COLO668 (cell line): ENCODE data around the gene RBM5.

Source experiments
- DNase-seq: peaks from one replicate; lab custom pipeline; 2025; ENCODE audit not compliant: unreplicated experiment; lab: John Stamatoyannopoulos, UW

Gene RBM5

DNA sequence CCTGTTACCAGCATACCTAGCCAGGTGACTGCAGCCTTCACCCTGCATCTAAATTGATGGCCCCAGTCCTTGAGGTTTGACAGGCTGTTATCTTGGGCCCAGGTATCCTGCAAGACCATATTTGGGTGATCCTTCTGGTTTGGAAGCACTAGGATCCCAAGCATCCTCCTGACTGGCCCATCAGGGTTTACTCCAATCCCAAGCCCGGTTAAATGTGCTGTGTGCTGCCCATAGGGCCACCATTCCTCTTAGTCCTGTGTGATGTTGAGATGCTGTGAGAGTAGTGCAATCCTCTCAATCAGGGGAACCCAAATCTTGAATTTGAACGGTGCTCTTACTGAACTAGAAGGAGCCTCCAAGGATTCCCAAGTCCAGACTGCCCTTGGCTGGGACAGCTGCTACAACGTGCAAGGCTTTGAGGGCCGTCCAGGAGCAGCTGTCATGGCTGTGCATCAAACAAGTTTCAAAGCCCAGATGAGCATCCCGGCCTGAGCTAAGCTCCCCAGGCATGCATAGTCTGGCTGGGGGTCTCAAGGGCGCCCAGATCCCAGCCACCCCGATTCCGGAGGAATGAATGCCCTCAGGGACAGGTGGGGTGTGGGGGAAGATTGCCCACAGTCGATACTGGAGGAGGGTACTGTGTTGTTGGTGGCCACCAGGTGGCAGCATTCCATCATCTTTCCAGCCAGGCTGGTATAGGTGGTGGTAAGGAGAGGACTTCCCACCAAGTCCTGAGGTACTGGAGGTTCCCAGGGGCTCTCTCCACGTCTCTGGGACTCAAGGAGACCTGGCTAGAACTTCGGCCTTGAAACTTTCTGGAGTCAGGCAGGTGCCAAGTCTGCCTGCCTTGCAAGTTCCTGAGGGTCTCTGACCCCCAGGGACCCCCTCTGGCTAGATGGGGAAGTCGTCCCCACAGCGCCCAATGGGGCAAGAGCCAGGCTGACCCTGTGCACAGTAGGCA, 32.6 kb downstream of the RBM5 start:
- peak; percentile 74 for DNase-seq

DNA sequence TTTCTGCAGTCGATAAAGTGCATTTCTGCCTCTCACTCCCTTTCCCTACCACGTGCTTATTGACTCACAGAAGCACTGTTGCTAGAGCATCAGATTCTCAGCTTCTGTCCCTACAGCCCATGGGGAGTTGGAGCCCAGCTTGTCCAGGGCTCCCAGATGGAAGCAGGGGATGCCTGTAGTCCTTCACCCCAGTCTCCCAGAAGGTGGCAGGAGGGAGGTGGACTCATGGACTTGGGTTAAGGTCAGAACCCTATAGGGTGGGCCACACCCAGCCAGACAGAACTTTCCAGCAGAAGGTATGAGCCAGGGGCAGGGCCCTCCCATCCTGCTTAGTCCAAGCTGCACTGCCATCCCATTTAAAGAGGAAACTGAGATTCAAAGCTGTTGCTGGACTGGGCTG, 33.4 kb downstream of the RBM5 start:
- no peak for DNase-seq

GRCh38 chr3:50122661-50123391, 34.1 kb downstream of the RBM5 start:
- DNase-seq: no peak

DNA sequence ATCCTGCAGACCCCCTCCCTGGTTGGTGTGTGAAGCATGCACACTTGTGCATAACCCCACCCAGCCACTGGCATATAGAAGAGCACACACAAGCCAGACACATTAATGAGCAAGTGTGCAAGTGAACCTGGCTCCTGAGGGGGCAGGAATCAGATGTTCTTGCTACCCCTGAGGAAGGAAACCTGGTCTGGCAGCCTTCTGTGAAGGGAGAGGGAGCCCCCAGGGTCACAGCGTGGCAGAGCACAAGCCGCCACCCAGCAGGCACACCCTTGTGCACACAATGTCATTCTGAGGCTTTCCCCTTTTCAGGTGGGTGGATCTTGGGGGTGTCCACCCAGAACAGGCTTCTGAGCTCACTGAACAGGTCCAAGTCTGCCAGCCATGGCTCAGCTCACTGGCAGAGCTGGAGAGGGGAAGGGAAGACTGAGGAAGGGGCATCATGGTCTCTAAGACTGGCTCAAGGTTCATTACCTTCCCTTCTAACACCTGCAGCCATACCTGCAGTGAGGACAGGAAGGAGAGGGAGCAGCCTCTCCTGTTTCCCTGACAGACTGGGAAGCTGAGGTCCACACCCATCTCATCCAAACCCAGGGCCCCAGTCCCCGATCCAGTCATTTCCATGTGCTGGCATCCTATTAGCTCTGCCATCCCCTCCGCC, 34.8 kb downstream of the RBM5 start:
- DNase-seq: no peak

- DNase-seq: no peak
These were observed 35.5 kb downstream of the RBM5 start for GRCh38 chr3:50124052-50124799.

GRCh38 chr3:50124800-50125178, 36.1 kb downstream of the RBM5 start:
- no peak for DNase-seq

GRCh38 chr3:50125541-50126286, 37.0 kb downstream of the RBM5 start:
- DNase-seq: no peak

DNA sequence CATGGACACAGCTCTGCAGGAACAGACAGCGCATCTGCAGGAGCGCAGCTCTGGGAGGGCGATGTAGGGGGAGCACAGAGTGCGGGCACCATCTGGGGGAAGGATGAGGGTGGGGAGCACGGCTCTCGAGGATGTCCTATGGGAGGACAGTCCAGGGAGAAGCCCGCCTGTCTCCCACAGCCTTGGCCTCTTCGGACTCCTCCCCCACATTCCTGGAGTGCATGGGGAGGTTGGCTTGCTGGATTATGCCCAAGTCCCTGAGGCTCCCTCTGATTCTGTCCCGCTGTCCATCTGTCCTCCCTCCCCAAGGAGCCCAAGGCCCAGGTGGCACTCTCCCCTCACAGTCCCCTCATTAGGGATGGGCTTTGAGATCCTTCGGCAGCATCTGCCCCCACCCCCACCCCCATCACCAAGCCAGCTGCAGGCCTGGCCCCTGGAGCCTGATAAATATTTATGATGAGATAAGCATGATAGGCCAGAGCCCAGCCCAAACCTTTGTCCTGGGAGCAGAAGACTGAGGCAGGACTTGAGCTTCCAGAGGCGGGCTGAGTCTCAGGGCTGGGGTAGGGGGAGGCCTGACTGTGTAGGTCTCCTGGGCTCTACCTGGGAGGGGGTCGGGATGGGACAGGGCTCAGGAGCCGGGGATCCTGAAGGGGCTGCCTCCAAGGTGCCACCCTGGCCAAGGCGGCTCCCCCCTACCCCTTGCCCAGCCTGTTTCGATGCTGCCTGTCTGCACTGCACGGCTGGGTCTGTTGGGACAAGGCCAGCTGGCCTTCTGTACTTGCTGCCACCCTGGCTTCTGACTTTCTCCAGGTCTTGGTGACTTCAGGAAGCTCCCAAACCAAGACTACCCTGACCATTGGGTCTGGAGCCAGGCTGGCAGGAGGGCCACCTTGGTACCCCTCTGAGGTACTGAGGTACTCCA, 37.8 kb downstream of the RBM5 start:
- no peak for DNase-seq

DNA sequence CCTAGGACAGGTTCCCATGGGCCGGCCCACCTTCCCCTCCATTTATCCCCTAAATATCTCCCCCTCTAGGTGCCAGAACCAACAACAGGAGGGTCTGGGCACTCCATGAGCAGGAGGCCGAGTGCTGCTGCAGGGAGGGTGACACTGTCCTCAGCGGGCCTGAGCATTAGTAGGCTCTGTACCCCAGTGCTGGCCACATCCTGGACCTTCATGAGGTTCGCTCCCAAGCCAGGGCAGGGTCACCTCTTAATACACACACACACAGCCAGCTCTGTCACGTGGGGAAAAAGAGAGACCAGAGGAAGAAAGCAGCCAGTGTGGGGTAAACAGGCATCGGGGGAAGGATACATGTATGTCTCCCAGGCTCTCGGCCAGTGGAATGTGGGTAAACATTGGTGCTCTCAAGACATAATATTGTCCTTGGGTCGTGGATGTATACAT, 38.6 kb downstream of the RBM5 start:
- no peak for DNase-seq

DNA sequence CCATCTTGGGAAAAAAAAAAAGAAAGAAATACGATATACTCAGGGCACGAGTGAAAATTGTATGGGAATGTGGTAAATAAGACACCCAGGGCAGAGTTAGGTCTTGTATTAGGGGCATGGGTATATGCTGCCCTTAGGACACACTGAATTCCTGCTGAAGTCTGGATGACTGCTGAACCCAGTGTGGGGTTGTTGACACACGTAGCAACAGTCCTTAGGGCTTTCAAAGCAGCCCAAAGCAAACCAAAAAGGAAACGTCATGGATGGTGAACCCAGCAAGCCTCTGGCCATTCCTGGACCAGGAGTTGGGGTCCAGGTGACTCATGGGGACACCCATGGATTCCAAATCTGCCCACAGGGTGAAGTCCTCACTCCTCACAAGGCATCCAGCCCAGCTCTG, 39.3 kb downstream of the RBM5 start:
- no peak for DNase-seq

GRCh38 chr3:50130436-50130835, 41.7 kb downstream of the RBM5 start:
- no peak for DNase-seq

- no peak for DNase-seq
These were observed 43.9 kb downstream of the RBM5 start for GRCh38 chr3:50132421-50133282.

DNA sequence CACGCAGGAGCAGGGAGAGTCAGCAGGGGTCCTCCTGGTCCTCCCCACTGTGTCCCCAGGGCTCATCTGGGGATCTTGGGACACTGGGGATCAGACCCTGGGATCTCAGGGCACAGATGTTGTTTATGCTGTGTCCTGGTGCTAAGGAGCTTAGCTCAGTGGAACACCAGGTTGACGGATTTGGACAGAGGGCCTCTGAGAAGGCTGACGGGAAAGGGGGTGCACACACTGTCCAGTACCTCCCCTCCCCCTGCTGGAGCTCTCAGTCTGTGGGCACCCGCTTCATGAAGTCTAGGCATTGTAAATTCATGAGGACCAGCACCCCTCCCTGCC, 44.5 kb downstream of the RBM5 start:
- DNase-seq: no peak

- DNase-seq: no peak
These were observed 45.6 kb downstream of the RBM5 start for GRCh38 chr3:50134367-50134766.

DNA sequence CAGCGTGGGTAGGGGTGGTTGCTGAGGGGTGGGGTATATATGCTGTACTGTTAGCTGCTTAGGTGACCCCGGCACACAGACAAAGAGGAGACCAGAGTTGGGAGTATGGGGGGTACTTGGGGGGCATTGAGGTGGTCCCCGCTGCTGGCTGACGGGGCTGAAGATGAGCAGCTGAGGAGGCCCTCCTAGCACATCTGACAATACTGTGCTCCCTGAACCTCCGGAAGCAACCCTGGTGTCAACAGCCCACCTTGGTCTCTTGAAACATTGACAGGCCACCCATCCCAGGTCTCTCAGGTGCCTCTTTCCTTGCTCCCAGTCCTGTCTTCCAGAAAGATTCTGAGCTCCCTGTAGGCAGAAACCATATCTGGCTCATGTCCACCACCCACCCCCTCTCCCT, 47.2 kb downstream of the RBM5 start:
- DNase-seq: no peak

DNA sequence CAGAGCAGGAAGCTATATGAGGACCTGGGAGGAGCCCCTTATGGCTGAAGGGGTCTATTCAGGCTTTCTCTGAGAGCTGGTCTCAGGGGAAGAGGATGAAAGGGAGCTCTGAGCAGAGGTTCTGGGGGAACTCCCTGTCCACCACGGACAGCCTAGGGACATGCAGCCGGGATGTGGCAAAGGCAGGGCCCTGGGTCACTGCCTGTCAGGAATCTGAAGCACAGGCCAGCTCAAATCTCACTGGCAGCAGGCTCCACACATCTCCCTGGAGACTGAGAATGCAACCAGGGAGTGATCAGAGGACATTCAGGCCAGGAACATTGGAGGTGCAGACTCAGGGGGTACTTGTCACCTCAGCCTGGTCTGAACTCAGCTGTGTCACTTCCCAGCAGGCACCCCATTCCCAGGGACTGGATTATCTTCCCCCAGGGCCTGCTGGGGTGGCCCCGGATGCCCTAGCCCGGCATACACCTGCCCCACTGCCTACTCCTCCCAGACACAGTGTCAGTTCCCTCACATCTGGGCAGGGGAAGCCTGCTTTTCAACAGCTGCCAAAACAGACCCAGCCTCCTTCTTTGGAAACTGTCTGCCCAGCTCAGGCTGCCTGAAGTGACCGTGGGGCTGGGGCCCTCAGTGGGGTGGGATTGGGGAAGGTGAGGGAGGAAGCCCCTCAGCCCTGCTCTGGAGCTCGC, 48.1 kb downstream of the RBM5 start:
- no peak for DNase-seq

- no peak for DNase-seq
These were observed 48.8 kb downstream of the RBM5 start for GRCh38 chr3:50137531-50137930.
